GM12878 (cell line): ENCODE measurements around the gene GALNT18. TPM values are rescaled to one million over a fixed set of nuclear protein-coding genes. Genes with fewer than 3 reads are reported as not detected.

Source experiments
- BHLHE40 ChIP-seq, 2 experiments: fragments of 450-650 bp in 1 of 2; IDR thresholded peaks; 2 replicates each; pipeline ENCODE4 v1.6.1; 2011 to 2017; ENCODE audit warnings: low read depth in 2 of 2, borderline replicate concordance in 1 of 2, improper control_type of control experiment in 1 of 2, low read length in 1 of 2, mild to moderate bottlenecking in 1 of 2
- BRCA1 ChIP-seq: IDR thresholded peaks from 2 replicates; pipeline ENCODE4 v1.6.1; 2011; ENCODE audit warnings: low read depth, low read length, improper control_type of control experiment
- CBX5 ChIP-seq: sonication (generic); IDR thresholded peaks from 2 replicates; pipeline ENCODE4 v1.6.1; 2016; ENCODE audit warnings: low read depth, moderate library complexity, mild to moderate bottlenecking, inconsistent platforms
- CHD2 ChIP-seq: IDR thresholded peaks from 2 replicates; pipeline ENCODE4 v1.6.1; 2011; ENCODE audit warnings: low read depth, low read length, improper control_type of control experiment, borderline replicate concordance
- CREB1 ChIP-seq: IDR thresholded peaks from 2 replicates; pipeline ENCODE4 v1.6.1; 2012; ENCODE audit warnings: low read depth, mild to moderate bottlenecking, inconsistent platforms
- EED ChIP-seq: sonication (generic); IDR thresholded peaks from 2 replicates; pipeline ENCODE4 v1.6.1; 2016; ENCODE audit warnings: antibody characterized with exemption, low read depth
- FOXK2 ChIP-seq: fragments of 450-650 bp; IDR thresholded peaks from 2 replicates; pipeline ENCODE4 v1.6.1; 2017; ENCODE audit warnings: mild to moderate bottlenecking, moderate library complexity
- HCFC1 ChIP-seq: fragments of 150-350 bp; IDR thresholded peaks from 2 replicates; pipeline ENCODE4 v1.6.1; 2014; ENCODE audit warnings: low read length
- IRF4 ChIP-seq: IDR thresholded peaks from 2 replicates; pipeline ENCODE4 v1.6.1; 2011; ENCODE audit warnings: low read depth, low read length
- MXI1 ChIP-seq: fragments of 150-350 bp; IDR thresholded peaks from 2 replicates; pipeline ENCODE4 v1.6.1; 2011; ENCODE audit warnings: low read depth, mild to moderate bottlenecking, inconsistent platforms, low read length, improper control_type of control experiment
- POLR2AphosphoS2 ChIP-seq: IDR thresholded peaks from 2 replicates; pipeline ENCODE4 v1.6.1; 2011; ENCODE audit warnings: low read depth, mild to moderate bottlenecking, low read length, improper control_type of control experiment, moderate library complexity
- RUNX3 ChIP-seq: IDR thresholded peaks from 2 replicates; pipeline ENCODE4 v1.6.1; 2012; ENCODE audit warnings: low read length, inconsistent platforms
- polyA plus RNA-seq, 11 experiments: library from polyadenylated mRNA; depleted of rRNA in 4 of 11; unstranded in 6 of 11; stranded (reverse) in 5 of 11; fragments of >200 nt; fragmentation: Nextera tagmentation in 4 of 11; fragmentation: Illumina TruSeq in 1 of 11; extraction: Ambion mirVana in 4 of 11; extraction: Trizol in 1 of 11; gene quantifications; 1 replicate in 1 of 11; 2 replicates in 10 of 11; pipeline versions ENCODE4 v1.2.1 to v1.2.3, GENCODE V29; 2011 to 2016; ENCODE audit warnings: inconsistent platforms in 2 of 11, missing spikeins in 2 of 11, low read depth in 1 of 11
- total RNA-seq, 4 experiments: library from RNA; depleted of rRNA in 3 of 4; stranded (reverse); fragments of >200 nt in 3 of 4; fragmentation: Illumina TruSeq in 1 of 4; extraction: Trizol in 1 of 4; gene quantifications; 2 replicates each; pipeline versions ENCODE4 v1.2.1 to v1.2.3, GENCODE V29; 2013 to 2021
- TF ChIP-seq, protein P1 (sequence below): fragments of 450-650 bp; IDR thresholded peaks from 2 replicates; pipeline ENCODE4 v1.6.1; 2017; ENCODE audit warnings: mild to moderate bottlenecking, moderate library complexity
- TF ChIP-seq, protein P2 (sequence below): fragments of 450-650 bp; IDR thresholded peaks from 2 replicates; pipeline ENCODE4 v1.6.1; 2017; ENCODE audit warnings: low read depth, mild to moderate bottlenecking, moderate library complexity

Gene GALNT18
- total and polyA plus RNA-seq, 10 of the 15 experiments (the other 5 are each of a cell fraction or from before 2014, with no cell fraction given): 1.2 to 14.2 (median 6.3) TPM

DNA sequence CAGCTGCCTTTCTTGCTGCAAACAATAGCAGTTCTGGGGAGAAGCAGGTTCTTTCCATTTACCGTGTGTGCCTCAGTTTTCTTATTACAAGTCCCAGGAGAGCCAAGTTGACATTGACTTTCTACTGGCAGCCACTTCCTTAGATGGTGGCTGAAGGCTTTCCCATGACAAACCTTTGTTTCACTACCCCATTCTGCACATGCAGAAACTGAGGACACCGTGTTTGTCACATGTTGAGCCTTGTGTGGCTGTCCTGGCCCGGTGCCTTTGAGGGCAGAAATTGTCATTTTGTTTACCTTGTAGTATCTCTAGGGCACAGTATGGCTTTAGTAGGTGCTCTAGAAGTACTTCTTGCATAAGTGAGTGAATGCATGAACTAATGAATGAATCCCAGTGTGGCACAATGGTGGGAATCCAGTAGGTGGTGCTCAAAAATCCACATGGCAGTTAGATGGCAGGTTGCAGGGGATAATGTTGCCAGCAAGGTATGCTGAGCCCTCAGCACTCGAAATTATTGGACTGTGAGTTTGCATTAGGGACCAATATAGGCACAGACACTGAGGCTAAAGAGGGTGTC, 370.3 kb downstream of the GALNT18 start (continued):
- TF ChIP-seq HCFC1: no peak
- TF ChIP-seq MXI1: no peak
- no peak for TF ChIP-seq BRCA1
- no peak for TF ChIP-seq CHD2
- TF ChIP-seq IRF4: no peak
- TF ChIP-seq BHLHE40 (IDR thresholded peaks at IDR 0.05; ENCODE audit: borderline replicate concordance in 1 of 2, low read depth in 2 of 2, low read length in 1 of 2): peak; percentile 40 to 89; a peak in 3 of 4 replicates
- no peak for TF ChIP-seq RUNX3
- TF ChIP-seq CBX5: no peak
- no peak for TF ChIP-seq POLR2AphosphoS2
- no peak for TF ChIP-seq EED
- TF ChIP-seq, protein P1, sequence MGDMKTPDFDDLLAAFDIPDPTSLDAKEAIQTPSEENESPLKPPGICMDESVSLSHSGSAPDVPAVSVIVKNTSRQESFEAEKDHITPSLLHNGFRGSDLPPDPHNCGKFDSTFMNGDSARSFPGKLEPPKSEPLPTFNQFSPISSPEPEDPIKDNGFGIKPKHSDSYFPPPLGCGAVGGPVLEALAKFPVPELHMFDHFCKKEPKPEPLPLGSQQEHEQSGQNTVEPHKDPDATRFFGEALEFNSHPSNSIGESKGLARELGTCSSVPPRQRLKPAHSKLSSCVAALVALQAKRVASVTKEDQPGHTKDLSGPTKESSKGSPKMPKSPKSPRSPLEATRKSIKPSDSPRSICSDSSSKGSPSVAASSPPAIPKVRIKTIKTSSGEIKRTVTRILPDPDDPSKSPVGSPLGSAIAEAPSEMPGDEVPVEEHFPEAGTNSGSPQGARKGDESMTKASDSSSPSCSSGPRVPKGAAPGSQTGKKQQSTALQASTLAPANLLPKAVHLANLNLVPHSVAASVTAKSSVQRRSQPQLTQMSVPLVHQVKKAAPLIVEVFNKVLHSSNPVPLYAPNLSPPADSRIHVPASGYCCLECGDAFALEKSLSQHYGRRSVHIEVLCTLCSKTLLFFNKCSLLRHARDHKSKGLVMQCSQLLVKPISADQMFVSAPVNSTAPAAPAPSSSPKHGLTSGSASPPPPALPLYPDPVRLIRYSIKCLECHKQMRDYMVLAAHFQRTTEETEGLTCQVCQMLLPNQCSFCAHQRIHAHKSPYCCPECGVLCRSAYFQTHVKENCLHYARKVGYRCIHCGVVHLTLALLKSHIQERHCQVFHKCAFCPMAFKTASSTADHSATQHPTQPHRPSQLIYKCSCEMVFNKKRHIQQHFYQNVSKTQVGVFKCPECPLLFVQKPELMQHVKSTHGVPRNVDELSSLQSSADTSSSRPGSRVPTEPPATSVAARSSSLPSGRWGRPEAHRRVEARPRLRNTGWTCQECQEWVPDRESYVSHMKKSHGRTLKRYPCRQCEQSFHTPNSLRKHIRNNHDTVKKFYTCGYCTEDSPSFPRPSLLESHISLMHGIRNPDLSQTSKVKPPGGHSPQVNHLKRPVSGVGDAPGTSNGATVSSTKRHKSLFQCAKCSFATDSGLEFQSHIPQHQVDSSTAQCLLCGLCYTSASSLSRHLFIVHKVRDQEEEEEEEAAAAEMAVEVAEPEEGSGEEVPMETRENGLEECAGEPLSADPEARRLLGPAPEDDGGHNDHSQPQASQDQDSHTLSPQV: no peak
- TF ChIP-seq, protein P2, sequence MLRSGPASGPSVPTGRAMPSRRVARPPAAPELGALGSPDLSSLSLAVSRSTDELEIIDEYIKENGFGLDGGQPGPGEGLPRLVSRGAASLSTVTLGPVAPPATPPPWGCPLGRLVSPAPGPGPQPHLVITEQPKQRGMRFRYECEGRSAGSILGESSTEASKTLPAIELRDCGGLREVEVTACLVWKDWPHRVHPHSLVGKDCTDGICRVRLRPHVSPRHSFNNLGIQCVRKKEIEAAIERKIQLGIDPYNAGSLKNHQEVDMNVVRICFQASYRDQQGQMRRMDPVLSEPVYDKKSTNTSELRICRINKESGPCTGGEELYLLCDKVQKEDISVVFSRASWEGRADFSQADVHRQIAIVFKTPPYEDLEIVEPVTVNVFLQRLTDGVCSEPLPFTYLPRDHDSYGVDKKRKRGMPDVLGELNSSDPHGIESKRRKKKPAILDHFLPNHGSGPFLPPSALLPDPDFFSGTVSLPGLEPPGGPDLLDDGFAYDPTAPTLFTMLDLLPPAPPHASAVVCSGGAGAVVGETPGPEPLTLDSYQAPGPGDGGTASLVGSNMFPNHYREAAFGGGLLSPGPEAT: peak; percentile 15; the same call in 1 of the 2 replicates
- no peak for TF ChIP-seq CREB1
- no peak for TF ChIP-seq FOXK2
